H1 (cell line): ENCODE results near the gene HACE1.

ENCODE experiments used
- JUN ChIP-seq: IDR thresholded peaks from 2 replicates; pipeline ENCODE4 v1.6.1; 2011; ENCODE audit warnings: low read depth, mild to moderate bottlenecking, improper control_type of control experiment, low read length
- POLR2A ChIP-seq, 2 experiments: IDR thresholded peaks; 1 replicate in 1 of 2; 2 replicates in 1 of 2; pipeline ENCODE4 v1.6.1; 2011; ENCODE audit warnings: low read depth in 2 of 2, low read length in 2 of 2, mild to moderate bottlenecking in 2 of 2; ENCODE audit errors: control extremely low read depth in 1 of 2
- SP1 ChIP-seq: IDR thresholded peaks from 2 replicates; pipeline ENCODE4 v1.6.1; 2011; ENCODE audit warnings: low read depth, low read length
- SP2 ChIP-seq: IDR thresholded peaks from 2 replicates; pipeline ENCODE4 v1.6.1; 2012; ENCODE audit warnings: mild to moderate bottlenecking, low read length, inconsistent platforms
- TEAD4 ChIP-seq: IDR thresholded peaks from 2 replicates; pipeline ENCODE4 v1.6.1; 2012; ENCODE audit warnings: low read depth, low read length, inconsistent platforms, mixed read lengths
- TF ChIP-seq, protein P1 (sequence below): IDR thresholded peaks from 2 replicates; pipeline ENCODE4 v1.6.1; 2011; ENCODE audit warnings: low read length, improper control_type of control experiment

DNA sequence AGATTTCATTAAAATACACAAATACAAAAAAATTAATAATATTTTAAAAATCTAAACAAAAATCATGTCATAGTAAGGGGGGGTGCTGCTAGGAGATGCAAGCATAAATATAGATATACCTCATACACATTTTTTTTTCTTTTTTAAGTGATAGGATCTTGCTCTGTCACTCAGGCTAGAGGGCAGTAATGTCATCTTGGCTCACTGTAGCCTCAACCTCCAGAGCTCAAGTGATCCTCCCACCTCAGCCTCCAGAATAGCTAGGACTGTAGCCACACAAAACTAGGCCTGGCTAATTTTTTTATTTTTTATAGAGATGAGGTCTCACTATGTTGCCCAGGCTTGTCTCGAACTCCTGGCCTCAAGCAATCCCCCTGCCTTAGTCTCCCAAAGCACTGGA, 90.8 kb downstream of the HACE1 start:
- TF ChIP-seq SP1 (no peak), POLR2A (IDR thresholded peaks at IDR 0.05; ENCODE audit: control extremely low read depth in 1 of 2, low read depth in 2 of 2, low read length in 2 of 2) (no peak), JUN (no peak), SP2 (no peak), TEAD4 (no peak)
- TF ChIP-seq, protein P1, sequence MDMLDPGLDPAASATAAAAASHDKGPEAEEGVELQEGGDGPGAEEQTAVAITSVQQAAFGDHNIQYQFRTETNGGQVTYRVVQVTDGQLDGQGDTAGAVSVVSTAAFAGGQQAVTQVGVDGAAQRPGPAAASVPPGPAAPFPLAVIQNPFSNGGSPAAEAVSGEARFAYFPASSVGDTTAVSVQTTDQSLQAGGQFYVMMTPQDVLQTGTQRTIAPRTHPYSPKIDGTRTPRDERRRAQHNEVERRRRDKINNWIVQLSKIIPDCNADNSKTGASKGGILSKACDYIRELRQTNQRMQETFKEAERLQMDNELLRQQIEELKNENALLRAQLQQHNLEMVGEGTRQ: no peak
